Neural crest cell (in vitro differentiated cells): ENCODE measurements around the gene GPC6. TPM values are rescaled to one million over a fixed set of nuclear protein-coding genes. Genes with fewer than 3 reads are reported as not detected.

Experiments
- DNase-seq: peaks from one replicate; pipeline ENCODE4 v3.0.0; 2021; ENCODE audit warnings: low read depth, mixed read lengths, low spot score
- H3K27ac Mint-ChIP-seq: one replicate; pipeline ENCODE4 v1.8.0; 2021; ENCODE audit warnings: mild to moderate bottlenecking, mixed read lengths; ENCODE audit not compliant: unreplicated experiment
- H3K27me3 Mint-ChIP-seq: 2 replicates; pipeline ENCODE4 v1.8.0; 2021; ENCODE audit warnings: low read depth, mild to moderate bottlenecking, mixed read lengths
- H3K36me3 Mint-ChIP-seq: 2 replicates; pipeline ENCODE4 v1.8.0; 2021; ENCODE audit warnings: low read depth, mild to moderate bottlenecking, mixed read lengths
- H3K4me1 Mint-ChIP-seq: 2 replicates; pipeline ENCODE4 v1.8.0; 2021; ENCODE audit warnings: mixed read lengths
- H3K4me3 Mint-ChIP-seq: one replicate; pipeline ENCODE4 v1.8.0; 2021; ENCODE audit warnings: mild to moderate bottlenecking, mixed read lengths
- H3K9me3 Mint-ChIP-seq: 2 replicates; pipeline ENCODE4 v1.8.0; 2021; ENCODE audit warnings: mixed read lengths
- total RNA-seq: library from RNA; stranded (reverse); gene quantifications from 2 replicates; pipeline ENCODE4 v1.2.1, GENCODE V29; 2021
- TF ChIP-seq, protein P1 (sequence below): fragments of 200-600 bp; sonication (generic); conservative IDR thresholded peaks from 2 replicates; pipeline ENCODE4 v1.5.0; 2021; ENCODE audit warnings: antibody characterized with exemption, mild to moderate bottlenecking

GPC6 gene
- total RNA-seq, 1 donor from 2014 or later: 13.4 TPM

DNA sequence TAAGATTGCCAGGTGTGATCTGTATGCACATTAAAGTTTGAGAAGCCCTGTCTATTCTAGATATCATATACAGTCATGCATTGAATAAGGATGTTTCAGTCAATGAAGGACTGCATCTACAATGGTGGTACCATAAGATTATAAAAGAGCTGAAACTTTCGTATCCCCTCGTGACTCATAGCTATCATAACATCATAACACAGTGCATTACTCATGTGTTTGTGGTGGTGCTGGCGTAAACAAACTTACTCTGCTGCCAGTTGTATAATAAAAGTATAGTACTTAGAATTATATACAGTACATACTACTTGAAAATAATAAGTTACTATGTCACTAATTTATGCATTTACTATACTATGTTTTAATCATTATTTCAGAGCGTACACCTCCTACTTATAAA, 489.3 kb downstream of the GPC6 start:
- H3K9me3 Mint-ChIP-seq: peaks cover 19% of the 10 kb centered on the region
- TF ChIP-seq, protein P1, sequence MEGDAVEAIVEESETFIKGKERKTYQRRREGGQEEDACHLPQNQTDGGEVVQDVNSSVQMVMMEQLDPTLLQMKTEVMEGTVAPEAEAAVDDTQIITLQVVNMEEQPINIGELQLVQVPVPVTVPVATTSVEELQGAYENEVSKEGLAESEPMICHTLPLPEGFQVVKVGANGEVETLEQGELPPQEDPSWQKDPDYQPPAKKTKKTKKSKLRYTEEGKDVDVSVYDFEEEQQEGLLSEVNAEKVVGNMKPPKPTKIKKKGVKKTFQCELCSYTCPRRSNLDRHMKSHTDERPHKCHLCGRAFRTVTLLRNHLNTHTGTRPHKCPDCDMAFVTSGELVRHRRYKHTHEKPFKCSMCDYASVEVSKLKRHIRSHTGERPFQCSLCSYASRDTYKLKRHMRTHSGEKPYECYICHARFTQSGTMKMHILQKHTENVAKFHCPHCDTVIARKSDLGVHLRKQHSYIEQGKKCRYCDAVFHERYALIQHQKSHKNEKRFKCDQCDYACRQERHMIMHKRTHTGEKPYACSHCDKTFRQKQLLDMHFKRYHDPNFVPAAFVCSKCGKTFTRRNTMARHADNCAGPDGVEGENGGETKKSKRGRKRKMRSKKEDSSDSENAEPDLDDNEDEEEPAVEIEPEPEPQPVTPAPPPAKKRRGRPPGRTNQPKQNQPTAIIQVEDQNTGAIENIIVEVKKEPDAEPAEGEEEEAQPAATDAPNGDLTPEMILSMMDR: no peak
- H3K36me3 Mint-ChIP-seq: peaks cover 24% of the 10 kb centered on the region
- no peak overlapping the region for H3K4me3 Mint-ChIP-seq
- H3K4me1 Mint-ChIP-seq: no peaks in the 10 kb centered on the region
- no peak for DNase-seq
- H3K27ac Mint-ChIP-seq: no peak overlapping the region
- no peaks in the 10 kb centered on the region for H3K27me3 Mint-ChIP-seq

DNA sequence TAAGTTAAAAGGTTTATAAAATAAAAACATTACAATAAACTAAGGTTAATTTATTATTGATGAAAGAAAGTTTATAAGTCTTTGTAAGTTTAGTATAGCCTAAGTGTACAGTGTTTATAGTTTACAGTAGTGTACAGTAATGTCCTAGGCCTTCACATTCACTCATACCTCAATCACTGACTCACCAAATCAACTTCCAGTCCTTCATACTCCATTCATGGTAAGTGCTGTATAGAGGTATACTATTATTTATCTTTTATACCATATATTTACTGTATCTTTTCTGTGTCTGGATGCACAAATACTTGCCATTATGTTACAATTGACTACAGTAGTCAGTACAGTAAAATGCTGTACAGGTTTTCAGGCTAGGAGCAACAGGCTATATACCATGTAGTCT, 490.0 kb downstream of the GPC6 start:
- Mint-ChIP-seq H3K9me3 (peaks cover 23% of the 10 kb centered on the region), H3K27me3 (no peaks in the 10 kb centered on the region), H3K27ac (no peak overlapping the region), H3K36me3 (peaks cover 27% of the 10 kb centered on the region), H3K4me3 (no peak overlapping the region), H3K4me1 (no peaks in the 10 kb centered on the region)
- DNase-seq: no peak
- TF ChIP-seq, protein P1: no peak

DNA sequence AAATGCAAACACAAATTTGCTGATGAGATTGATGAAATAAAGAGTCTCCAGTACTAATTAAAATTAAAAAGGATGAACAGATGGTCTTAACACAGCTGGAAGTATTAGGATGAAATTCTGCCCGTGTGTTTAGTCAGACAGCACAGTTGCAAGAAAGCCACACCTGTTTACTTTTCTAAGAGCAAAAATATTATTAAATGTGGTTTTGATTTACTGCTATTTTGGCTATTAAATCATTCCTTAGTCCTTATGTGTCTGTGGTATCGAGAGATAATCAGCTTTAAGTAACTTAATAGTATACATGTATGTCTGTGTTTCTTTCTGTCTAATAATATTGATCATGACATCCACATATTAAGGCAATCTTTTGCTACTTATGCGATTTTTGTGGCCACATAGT, 494.9 kb downstream of the GPC6 start:
- no peaks in the 10 kb centered on the region for H3K27me3 Mint-ChIP-seq
- peaks cover 13% of the 10 kb centered on the region for H3K9me3 Mint-ChIP-seq
- no peak for DNase-seq
- H3K4me1 Mint-ChIP-seq: no peaks in the 10 kb centered on the region
- peaks cover 10% of the 10 kb centered on the region for H3K36me3 Mint-ChIP-seq
- no peak overlapping the region for H3K27ac Mint-ChIP-seq
- no peak overlapping the region for H3K4me3 Mint-ChIP-seq
- TF ChIP-seq, protein P1: no peak

DNA sequence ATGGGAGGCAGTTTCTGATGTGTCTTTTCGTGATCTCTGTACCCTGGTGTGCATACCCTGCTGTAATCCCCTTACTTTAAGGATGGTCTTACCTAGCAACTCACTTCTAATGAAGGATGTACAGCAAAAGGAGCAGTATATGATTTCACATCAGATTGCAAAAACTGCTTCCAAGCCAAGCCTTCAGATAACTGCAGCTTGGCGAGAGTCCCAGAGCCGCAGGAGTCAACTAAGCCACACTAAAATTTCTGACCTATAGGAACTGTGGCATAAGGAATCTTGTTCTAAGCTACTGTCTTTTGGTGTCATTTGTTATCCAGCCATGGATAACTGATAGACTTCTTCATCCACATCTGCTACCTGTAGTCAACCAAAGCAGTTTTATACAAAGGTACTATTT, 496.7 kb downstream of the GPC6 start:
- Mint-ChIP-seq H3K27me3 (no peaks in the 10 kb centered on the region), H3K36me3 (peaks cover 10% of the 10 kb centered on the region), H3K4me1 (no peaks in the 10 kb centered on the region), H3K9me3 (peaks cover 10% of the 10 kb centered on the region), H3K27ac (no peak overlapping the region), H3K4me3 (no peak overlapping the region)
- no peak for DNase-seq
- TF ChIP-seq, protein P1: no peak

DNA sequence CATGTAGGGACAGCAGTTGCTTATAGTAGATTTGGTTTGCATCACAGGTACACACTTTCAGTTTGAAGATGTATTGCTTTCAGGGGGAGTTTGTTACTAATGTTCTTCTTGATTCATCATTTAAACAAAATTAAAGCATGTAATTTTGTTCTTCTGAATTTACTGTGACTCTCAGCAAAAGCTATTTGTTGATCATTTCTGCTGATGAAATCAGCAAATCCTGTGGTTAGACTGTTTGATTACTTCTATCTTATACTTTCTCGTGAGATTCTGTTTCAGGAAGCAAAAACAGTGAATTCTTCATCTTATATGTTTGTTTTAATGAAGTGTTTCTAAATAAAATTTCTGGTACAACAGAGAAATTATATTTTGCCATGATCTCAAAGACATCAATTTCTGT, 497.6 kb downstream of the GPC6 start:
- Mint-ChIP-seq H3K4me3 (no peak overlapping the region), H3K4me1 (no peaks in the 10 kb centered on the region), H3K9me3 (peaks cover 10% of the 10 kb centered on the region), H3K27ac (no peak overlapping the region), H3K36me3 (peaks cover 10% of the 10 kb centered on the region), H3K27me3 (no peaks in the 10 kb centered on the region)
- no peak for DNase-seq
- TF ChIP-seq, protein P1: no peak
